ENCODE results near the gene ACVR1C. TPM values are rescaled to one million over a fixed set of nuclear protein-coding genes. Genes with fewer than 3 reads are reported as not detected.

ACVR1C gene
- total RNA-seq: not detected

- H3K4me3 ChIP-seq: peak within 1 kb of the TSS; percentile 68 to 73
- no peaks in the 10 kb centered on the region for H3K27me3 ChIP-seq
- H3K9me3 ChIP-seq: no peaks in the 10 kb centered on the region
- DNase-seq (ENCODE audit: low spot score in 2 of 2): peak in 1 of 2 donors; percentile 66
- H3K36me3 ChIP-seq: no peaks in the 10 kb centered on the region
- H3K4me1 ChIP-seq: peaks cover 5 to 10% of the 10 kb centered on the region in 2 donors
- intact Hi-C loops (cut with DNase I): no loop called here
- TF ChIP-seq CTCF (IDR thresholded peaks at IDR 0.05): peak in 2 of 3 experiments; percentile 26 to 50
- H3K27ac ChIP-seq: no peak within 1 kb of the TSS
These were observed at the start of gene ACVR1C for GRCh38 chr2:157628477-157629415. Gene ACVR1C, minus strand, starts transcription at chr2:157628864. Its CDS starts 220 bp downstream, at chr2:157628644.

- Histone ChIP-seq H3K4me1 (no peaks in the 10 kb centered on the region), H3K36me3 (no peaks in the 10 kb centered on the region), H3K4me3 (no peak overlapping the region), H3K27ac (no peak overlapping the region), H3K9me3 (no peaks in the 10 kb centered on the region), H3K27me3 (no peaks in the 10 kb centered on the region)
- DNase-seq (ENCODE audit: low spot score in 2 of 2): no peak
- no peak for TF ChIP-seq CTCF (IDR thresholded peaks at IDR 0.05)
- intact Hi-C loops (cut with DNase I): no loop called here
These were observed 49.3 kb upstream of the ACVR1C start for GRCh38 chr2:157677941-157678340.

DNA sequence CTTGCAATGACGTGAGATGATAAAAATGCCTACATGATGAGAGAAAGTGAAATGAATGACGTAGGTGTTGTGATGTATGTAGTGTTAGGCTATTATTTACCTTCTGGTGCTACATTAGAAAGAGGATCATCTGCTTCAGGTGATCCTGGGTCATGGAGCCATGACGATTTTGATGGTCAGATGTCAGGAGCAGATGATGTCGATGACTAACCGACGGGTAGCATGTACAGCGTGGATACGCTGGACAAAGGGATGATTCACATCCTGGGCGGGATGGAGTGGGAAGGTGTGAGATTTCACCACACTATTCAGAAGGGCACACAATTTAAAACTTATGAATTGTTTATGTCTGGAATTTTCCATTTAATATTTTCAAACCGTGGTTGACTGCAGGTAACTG, 43.5 kb upstream of the ACVR1C start:
- Histone ChIP-seq H3K36me3 (no peaks in the 10 kb centered on the region), H3K4me3 (no peak overlapping the region), H3K4me1 (no peaks in the 10 kb centered on the region), H3K27me3 (no peaks in the 10 kb centered on the region), H3K27ac (no peak overlapping the region), H3K9me3 (no peaks in the 10 kb centered on the region)
- no peak for DNase-seq (ENCODE audit: low spot score in 2 of 2)
- intact Hi-C loops (cut with DNase I): no loop called here
- no peak for TF ChIP-seq CTCF (IDR thresholded peaks at IDR 0.05)

DNA sequence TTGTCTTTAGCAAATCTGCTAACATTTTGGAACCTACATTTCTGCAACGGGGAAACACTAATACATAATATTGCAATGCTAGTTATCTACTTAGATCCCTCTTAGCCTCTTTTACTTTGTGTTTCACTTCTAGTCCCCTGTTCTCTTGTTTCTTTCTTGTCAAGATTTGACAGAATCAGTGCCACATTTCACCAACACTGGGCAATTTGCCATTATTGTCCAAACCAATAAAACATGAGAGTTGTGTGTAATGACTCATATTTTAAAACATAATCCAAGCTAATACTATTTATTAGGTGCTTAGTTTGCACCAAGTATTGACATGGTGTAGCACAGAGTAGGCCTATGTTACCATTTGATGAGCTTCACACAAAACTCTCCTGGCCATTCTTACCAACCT, 33.7 kb upstream of the ACVR1C start:
- H3K9me3 ChIP-seq: no peaks in the 10 kb centered on the region
- TF ChIP-seq CTCF (IDR thresholded peaks at IDR 0.05): no peak
- no peak overlapping the region for H3K27ac ChIP-seq
- no peak overlapping the region for H3K4me3 ChIP-seq
- intact Hi-C loops (cut with DNase I): no loop called here
- no peaks in the 10 kb centered on the region for H3K27me3 ChIP-seq
- DNase-seq (ENCODE audit: low spot score in 2 of 2): no peak
- H3K4me1 ChIP-seq: no peaks in the 10 kb centered on the region
- H3K36me3 ChIP-seq: no peaks in the 10 kb centered on the region

- no peak overlapping the region for H3K4me3 ChIP-seq
- no peak for TF ChIP-seq CTCF (IDR thresholded peaks at IDR 0.05)
- no peaks in the 10 kb centered on the region for H3K4me1 ChIP-seq
- intact Hi-C loops (cut with DNase I): no loop called here
- no peaks in the 10 kb centered on the region for H3K27me3 ChIP-seq
- no peaks in the 10 kb centered on the region for H3K36me3 ChIP-seq
- H3K27ac ChIP-seq: no peak overlapping the region
- DNase-seq (ENCODE audit: low spot score in 2 of 2): no peak
- no peaks in the 10 kb centered on the region for H3K9me3 ChIP-seq
These were observed 33.1 kb upstream of the ACVR1C start for GRCh38 chr2:157661776-157662175.
